Gastroesophageal sphincter (tissue), 4 donors: ENCODE data around the gene AFF2. TPM values are rescaled to one million over a fixed set of nuclear protein-coding genes. Genes with fewer than 3 reads are reported as not detected.

ENCODE experiments used
- ATAC-seq: fragments of 150-250 bp; one replicate; pipeline ENCODE4 v1.9.1; 2016; ENCODE audit warnings: mild to moderate bottlenecking, moderate library complexity
- H3K27ac ChIP-seq, 4 donors: fragments of 200-600 bp; sonication (generic) in 3 of 4; 1 replicate in 3 of 4; 2 replicates in 1 of 4; pipeline ENCODE4 v1.5.1; 2016 to 2019
- H3K27me3 ChIP-seq: fragments of 200-600 bp; sonication (generic); one replicate; pipeline ENCODE4 v1.5.1; 2019
- H3K36me3 ChIP-seq, 2 donors: fragments of 200-600 bp; sonication (generic); one replicate each; pipeline ENCODE4 v1.5.1; 2019; ENCODE audit warnings: control low read depth in 1 of 2
- H3K4me1 ChIP-seq, 3 donors: fragments of 200-600 bp; sonication (generic); 1 replicate in 2 of 3; 2 replicates in 1 of 3; pipeline ENCODE4 v1.5.1; 2016 to 2019; ENCODE audit warnings: control low read depth in 2 of 3
- H3K4me3 ChIP-seq, 2 donors: fragments of 200-600 bp; sonication (generic); one replicate each; pipeline ENCODE4 v1.5.1; 2019; ENCODE audit warnings: mild to moderate bottlenecking in 1 of 2, moderate library complexity in 1 of 2
- H3K9me3 ChIP-seq, 3 donors: fragments of 200-600 bp; sonication (generic); one replicate each; pipeline ENCODE4 v1.5.1; 2017 to 2019; ENCODE audit warnings: control low read depth in 2 of 3
- CTCF ChIP-seq, 4 experiments: fragments of 200-600 bp in 2 of 4; fragments of 450-650 bp in 2 of 4; sonication (generic) in 1 of 4; IDR thresholded peaks; one replicate each; pipeline ENCODE4 v1.5.1; 2017 to 2019; ENCODE audit warnings: antibody characterized with exemption in 4 of 4, mild to moderate bottlenecking in 2 of 4, moderate library complexity in 2 of 4
- EP300 ChIP-seq: sonication (generic); formaldehyde crosslinking; IDR thresholded peaks from one replicate; pipeline ENCODE4 v1.6.1; 2017; ENCODE audit warnings: antibody characterized with exemption, mild to moderate bottlenecking
- POLR2A ChIP-seq, 2 donors: fragments of 450-650 bp; IDR thresholded peaks; one replicate each; pipeline ENCODE4 v1.6.1; 2017; ENCODE audit warnings: antibody characterized with exemption in 2 of 2, mild to moderate bottlenecking in 2 of 2, moderate library complexity in 1 of 2
- POLR2AphosphoS5 ChIP-seq: sonication (generic); formaldehyde crosslinking; IDR thresholded peaks from one replicate; pipeline ENCODE4 v1.6.1; 2017; ENCODE audit warnings: antibody characterized with exemption
- WGBS, 2 donors: methylation state at CpG; one replicate each; pipeline ENCODE4 v1.1.5; 2018; ENCODE audit warnings: low coverage in 1 of 2; 5-methylcytosine and 5-hydroxymethylcytosine counted together
- total RNA-seq, 4 donors: library from RNA; depleted of rRNA; stranded (reverse); fragments of >200 nt; gene quantifications; one replicate each; pipeline ENCODE4 v1.1.0, GENCODE V29; 2016

AFF2 gene
- total RNA-seq, result 1 to 10 TPM; 1.6 to 6.1 (median 3.6) TPM

GRCh38 chrX:148500423-148501385 lies at the start of gene AFF2:
Gene AFF2, plus strand, starts transcription at chrX:148500617. Its CDS starts 481 bp downstream, at chrX:148501098.
- Histone ChIP-seq H3K4me3 (peak within 1 kb of the TSS; percentile 46 to 53), H3K27me3 (peaks cover 39% of the 10 kb centered on the region), H3K4me1 (peaks cover 0 to 10% (median 5%) of the 10 kb centered on the region in 3 donors), H3K27ac (peak within 1 kb of the TSS in 1 of 4 donors; percentile 55), H3K9me3 (no peaks in the 10 kb centered on the region), H3K36me3 (no peaks in the 10 kb centered on the region)
- TF ChIP-seq POLR2AphosphoS5 (no peak), EP300 (no peak), CTCF (IDR thresholded peaks at IDR 0.05) (no peak), POLR2A (IDR thresholded peaks at IDR 0.05) (no peak)
- ATAC-seq, result peak; percentile 42
- WGBS, 2 donors, result 58% methylated on average over 8 of the region's 115 CpGs; no CpG with 5 or more reads in 1 of the 2 donors

- WGBS, 2 donors, result 20 to 60% methylated on average over 1 of the region's 3 CpGs
These were observed 43.1 kb upstream of the AFF2 start for GRCh38 chrX:148457279-148457678.

GRCh38 chrX:148459343-148459742 lies 41.1 kb upstream of the AFF2 start:
- Histone ChIP-seq H3K4me3 (no peak overlapping the region), H3K27ac (no peak overlapping the region), H3K36me3 (no peaks in the 10 kb centered on the region), H3K4me1 (no peaks in the 10 kb centered on the region), H3K9me3 (no peaks in the 10 kb centered on the region), H3K27me3 (no peaks in the 10 kb centered on the region)
- TF ChIP-seq POLR2AphosphoS5, result no peak
- no peak for TF ChIP-seq CTCF (IDR thresholded peaks at IDR 0.05)
- TF ChIP-seq EP300, result no peak
- TF ChIP-seq POLR2A (IDR thresholded peaks at IDR 0.05), result no peak
- ATAC-seq, result no peak
- WGBS, 2 donors, result 63 to 79% methylated on average over 2 to 3 of the region's 4 CpGs

More at GRCh38 chrX:148457279-148457678, 43.1 kb upstream of the AFF2 start:
- Histone ChIP-seq H3K4me1 (no peaks in the 10 kb centered on the region), H3K27me3 (no peaks in the 10 kb centered on the region), H3K27ac (no peak overlapping the region), H3K9me3 (no peaks in the 10 kb centered on the region), H3K36me3 (no peaks in the 10 kb centered on the region), H3K4me3 (no peak overlapping the region)
- ATAC-seq, result no peak
- TF ChIP-seq CTCF (IDR thresholded peaks at IDR 0.05), result no peak
- TF ChIP-seq POLR2AphosphoS5, result no peak
- no peak for TF ChIP-seq POLR2A (IDR thresholded peaks at IDR 0.05)
- no peak for TF ChIP-seq EP300

- Histone ChIP-seq H3K27ac (no peak overlapping the region), H3K27me3 (no peaks in the 10 kb centered on the region), H3K4me1 (no peaks in the 10 kb centered on the region), H3K9me3 (no peaks in the 10 kb centered on the region), H3K4me3 (no peak overlapping the region), H3K36me3 (no peaks in the 10 kb centered on the region)
- TF ChIP-seq EP300, result no peak
- no peak for TF ChIP-seq POLR2AphosphoS5
- TF ChIP-seq CTCF (IDR thresholded peaks at IDR 0.05), result no peak
- WGBS, 2 donors, result 40% methylated on average over 2 of the region's 4 CpGs
- no peak for ATAC-seq
These were observed 34.1 kb upstream of the AFF2 start for GRCh38 chrX:148466292-148466691.

- WGBS, 2 donors, result 67 to 72% methylated on average over 2 of the region's 2 CpGs
- Histone ChIP-seq H3K4me1 (no peaks in the 10 kb centered on the region), H3K4me3 (no peak overlapping the region), H3K9me3 (no peaks in the 10 kb centered on the region), H3K27me3 (no peaks in the 10 kb centered on the region), H3K36me3 (no peaks in the 10 kb centered on the region), H3K27ac (no peak overlapping the region)
- TF ChIP-seq CTCF (IDR thresholded peaks at IDR 0.05) (no peak), POLR2AphosphoS5 (no peak), EP300 (no peak), POLR2A (IDR thresholded peaks at IDR 0.05) (no peak)
- ATAC-seq, result no peak
These were observed 30.1 kb upstream of the AFF2 start for GRCh38 chrX:148470324-148470723.
